Measurements from ENCODE around the gene SCUBE3.

SCUBE3 gene

DNA sequence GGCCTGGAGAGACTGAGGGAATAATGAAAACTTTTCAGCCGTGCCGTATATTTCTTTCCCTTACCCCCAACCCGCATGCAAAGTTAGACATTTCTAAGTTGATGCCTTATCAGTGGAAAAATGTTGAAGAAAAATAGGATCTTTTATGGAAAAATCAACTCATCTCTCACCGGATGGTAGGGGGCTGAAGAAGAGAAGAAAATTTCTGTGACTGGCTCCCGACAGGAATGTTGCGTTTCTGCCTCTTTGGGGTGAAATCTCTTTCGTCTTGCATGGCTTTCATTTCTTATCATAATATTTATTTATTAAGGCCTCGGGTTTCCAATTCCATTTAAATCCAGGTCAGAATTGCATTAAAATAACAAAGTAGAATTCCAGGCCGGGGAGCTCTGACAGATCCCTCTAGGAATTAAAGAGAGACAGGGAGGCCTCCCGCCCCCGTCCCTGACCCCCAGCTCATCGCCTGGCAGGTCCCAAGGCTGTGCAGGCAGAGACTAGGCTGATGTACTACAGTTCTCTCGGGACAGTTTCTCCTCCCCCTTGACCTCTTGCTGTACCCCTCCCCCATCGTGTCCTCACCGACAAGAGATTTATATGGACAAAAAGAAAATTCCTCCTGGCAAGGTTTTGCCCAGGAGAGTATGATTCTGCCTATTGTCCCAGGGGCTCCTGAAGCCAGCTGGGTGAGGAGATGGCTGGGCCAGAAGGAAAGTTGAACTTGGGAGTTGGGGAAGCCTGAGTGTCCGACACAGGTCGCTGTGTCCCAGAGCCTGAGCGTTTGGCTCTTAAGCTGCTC lies 1.3 kb downstream of the SCUBE3 start:
- no peak for DNase-seq

DNA sequence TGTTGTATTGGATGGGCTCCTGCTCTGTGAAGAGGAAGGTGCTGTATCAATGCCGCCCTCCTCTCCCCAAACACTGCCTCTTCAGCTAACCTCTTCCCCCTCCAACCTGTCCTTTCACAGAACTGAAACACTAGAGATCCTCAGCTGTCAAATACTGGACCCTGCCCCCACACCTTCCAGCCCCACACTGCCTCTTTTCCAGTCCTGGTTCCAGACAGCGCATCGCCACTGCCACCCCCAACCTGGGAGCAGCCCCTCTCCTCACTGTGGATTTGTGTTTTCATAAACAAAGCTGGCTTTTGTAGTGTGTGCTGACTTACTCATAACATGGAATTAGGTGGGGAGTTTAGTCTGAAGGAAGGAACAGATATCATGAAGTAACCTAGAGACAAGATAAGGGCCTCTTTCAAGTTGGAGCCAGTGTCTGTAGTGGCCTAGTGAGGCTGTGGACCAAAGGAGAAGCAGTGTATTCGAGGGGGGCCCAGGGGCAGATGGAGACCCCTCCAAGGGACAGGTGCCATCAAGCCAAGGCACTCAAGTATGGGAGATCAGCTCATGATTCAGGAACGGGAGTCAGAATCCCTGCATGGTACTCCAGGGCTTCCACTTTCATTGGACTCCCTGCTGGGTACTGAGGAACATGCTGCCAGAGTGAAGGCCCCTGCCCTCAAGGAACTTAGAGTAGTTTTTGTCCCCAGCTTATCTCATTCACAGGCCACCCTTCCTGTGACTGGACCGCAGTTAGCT lies 2.1 kb downstream of the SCUBE3 start:
- DNase-seq = no peak

DNA sequence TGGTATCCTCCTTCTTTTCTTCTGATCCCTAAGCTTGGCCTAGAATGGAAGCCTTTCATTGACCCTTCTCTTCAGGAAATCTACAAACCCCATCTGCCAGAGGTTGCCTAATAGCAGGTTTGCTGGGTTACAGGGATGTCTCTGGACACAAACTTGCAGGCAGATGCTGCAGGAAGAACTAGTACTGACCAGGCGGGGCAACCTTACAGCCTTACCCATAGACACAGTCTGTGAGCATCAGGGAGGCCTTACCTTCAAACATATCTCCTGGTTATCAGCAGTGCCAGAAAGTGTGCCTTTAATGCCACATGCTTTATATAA lies 2.6 kb downstream of the SCUBE3 start:
- DNase-seq = no peak

DNA sequence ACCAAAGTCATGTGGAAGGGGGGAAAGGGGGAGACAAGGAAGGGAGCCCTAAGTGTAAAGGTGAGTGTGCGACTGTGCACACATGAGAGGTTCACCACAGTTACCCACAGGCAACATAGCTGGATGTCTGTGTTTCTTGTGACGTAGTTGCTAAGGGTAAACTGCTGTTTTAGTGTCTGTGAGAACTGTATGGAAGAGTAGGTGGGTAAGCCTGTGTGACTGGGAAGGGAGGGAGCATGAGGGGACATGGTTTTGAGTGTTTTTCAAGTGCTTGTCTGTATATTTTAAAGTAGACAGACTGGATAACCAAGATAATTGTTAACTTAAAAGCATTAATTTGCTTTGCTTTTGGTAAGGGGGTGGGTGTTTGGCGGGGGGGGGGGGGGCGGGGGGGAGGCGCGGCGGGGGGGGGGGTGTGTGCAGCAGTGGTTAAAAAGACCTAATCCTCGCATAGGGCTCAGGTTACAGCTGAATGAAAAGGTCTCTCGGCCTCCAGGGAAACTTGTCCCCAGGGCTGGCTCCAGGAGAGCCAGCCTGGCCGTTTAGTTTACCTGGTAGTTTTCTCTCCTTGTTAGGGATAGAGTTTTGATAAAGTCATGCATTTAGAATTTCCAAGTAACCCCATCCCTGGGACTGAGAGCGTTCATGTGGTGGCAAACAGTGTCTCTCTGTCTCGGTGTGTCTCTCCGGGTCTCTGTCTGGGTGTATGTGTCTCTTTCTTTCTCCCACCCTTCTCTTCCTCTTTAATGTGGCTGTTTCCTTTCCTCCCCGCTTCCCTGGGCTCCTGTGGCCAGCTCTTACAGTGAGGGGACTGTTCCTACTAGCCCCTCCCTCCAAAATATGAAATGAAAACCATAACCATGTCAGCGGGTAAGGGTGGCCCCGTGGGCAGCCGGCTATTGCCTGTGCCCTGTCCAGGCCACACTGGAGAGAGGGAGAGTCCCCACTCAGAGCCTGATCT lies 3.4 kb downstream of the SCUBE3 start:
- DNase-seq = no peak

DNA sequence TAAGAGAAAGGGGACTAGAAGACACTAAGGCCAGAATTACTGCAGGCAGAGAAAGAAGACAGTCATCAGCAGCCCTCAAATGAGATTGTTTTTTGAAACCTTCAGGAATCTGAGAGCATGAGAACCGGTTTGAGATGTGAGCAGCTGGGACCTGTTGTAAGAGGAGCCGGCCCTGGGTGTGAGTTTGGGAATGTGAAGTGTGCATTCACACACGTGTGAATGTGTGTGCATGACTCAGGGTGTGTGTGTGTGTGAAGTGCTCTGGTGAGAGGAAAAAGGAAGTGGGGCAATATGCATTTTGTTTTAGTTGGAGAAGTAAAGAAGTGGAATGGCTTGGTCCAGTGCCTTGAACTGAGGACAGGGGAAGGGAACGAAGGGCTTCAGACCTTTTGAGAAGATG lies 4.3 kb downstream of the SCUBE3 start:
- DNase-seq = no peak

DNA sequence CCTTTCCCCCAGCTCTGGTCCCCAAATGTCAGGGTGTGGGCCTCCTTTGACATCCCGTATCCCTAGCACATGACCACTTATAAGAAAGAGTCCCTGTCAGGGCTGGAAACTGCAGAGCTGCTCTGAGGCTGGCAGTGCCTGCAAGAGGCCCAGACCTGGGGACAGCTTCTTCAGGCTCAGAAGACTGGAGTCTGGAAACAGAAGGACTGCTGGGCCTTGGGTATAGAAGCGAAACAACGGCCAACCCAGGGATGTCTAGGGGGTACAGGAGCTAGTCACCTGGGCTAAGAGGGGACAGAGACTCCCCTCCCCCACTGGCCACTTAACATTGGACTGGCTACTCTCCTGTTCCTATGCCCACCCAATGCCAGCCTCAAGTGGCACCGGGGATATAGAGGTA lies 4.7 kb downstream of the SCUBE3 start:
- DNase-seq = no peak

DNA sequence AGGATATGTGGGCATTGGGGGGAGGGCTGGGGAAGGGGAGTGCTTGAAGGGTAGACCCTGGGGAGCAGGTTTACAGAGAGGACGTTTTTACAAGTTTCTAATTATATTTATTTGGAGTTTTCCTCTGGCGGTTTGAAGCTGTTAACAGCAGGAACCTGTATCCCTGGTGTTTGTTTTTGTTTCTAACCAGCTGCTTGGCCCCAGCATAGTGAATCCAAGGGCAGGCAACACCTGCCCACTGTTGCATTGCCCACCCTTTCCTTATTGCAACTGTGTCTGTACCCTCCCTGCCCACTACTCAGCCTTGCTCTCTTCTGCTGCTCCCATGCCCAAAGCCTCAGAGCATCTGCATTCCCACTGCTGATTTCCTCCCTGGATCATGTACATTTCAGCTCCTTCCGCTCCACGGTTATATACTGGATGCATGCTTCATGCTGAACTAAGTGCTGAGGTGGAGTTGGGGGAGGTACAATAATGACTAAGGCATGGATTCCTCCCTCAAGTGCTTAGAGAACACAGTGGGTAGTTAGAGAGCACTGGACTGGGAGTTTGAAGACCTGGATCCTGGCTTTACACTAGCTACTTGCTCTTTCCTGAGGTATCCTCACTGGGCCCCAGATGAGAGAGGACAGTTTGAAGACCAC lies 6.0 kb downstream of the SCUBE3 start:
- no peak for DNase-seq

DNA sequence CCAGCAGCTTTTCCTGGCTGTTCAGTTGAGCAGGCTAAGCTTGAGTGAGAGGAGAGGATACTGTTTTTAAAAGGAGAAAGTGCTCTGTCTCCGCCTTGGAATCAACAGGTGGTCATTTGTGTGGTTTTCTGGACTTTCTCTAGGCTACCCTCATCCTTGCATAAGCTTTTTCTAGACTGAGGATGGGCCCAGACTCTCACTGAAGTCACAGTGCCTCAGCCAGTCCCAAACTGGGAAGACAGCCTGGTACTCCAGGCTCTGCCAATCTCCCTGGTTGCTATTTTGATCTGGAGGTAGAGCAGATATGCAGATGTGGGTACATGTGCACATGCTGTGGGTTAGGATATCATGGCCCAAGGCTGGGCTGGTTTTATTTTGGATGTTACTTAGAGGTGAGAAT lies 7.0 kb downstream of the SCUBE3 start:
- DNase-seq = no peak

DNA sequence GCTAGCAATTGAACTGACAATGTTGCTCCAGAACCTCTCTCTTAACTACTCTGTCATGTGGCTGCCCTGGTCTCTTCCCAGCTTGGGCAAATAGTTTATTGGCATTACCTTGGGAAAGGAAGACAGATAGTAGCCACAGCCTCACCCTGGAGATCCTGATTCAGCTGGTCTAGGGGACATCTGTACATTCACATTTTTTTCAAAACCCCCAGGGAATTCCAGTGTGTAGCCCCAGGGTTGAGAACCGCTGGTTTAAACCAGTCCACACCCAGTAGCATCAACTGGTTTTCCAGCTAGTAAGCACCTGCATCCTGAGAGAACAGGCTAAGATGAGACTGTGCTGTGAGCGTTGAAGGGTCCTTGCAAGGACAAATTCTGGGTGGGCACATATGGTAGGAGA lies 9.6 kb downstream of the SCUBE3 start:
- no peak for DNase-seq

DNA sequence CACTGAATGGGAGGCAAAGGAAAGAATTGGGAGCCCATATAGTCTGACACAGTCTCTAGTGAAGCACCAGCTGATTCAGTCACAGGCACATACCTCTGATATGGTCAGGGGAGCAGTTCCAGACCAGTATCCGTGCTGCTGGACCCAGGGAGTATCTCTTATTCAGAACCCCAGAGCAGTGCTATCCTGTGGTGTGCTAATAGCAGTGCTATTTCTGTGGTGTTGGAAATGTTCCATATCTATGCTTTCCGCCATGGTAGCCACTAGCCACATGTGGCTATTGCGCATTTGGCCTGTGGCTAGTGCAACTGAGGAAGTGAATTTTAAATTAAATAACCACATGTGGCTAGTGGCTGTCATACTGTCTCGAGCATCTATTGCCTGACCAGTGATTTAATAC lies 11.0 kb downstream of the SCUBE3 start:
- no peak for DNase-seq

DNA sequence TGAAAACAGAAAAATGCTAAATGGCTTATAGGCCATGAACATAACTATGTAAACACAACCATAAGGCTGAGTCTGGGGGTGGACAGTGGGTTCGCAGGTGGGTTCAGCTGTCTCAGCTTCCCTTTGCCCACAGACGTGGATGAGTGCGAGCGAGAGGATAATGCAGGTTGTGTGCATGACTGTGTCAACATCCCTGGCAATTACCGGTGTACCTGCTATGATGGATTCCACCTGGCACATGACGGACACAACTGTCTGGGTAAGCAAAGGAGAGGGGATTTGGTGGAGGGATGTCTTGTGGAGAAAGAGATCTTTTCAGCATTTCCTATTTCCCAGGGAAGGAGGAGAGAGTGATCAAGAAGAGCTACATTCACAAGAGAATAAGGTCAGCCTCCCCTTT lies 14.7 kb downstream of the SCUBE3 start:
- no peak for DNase-seq

DNA sequence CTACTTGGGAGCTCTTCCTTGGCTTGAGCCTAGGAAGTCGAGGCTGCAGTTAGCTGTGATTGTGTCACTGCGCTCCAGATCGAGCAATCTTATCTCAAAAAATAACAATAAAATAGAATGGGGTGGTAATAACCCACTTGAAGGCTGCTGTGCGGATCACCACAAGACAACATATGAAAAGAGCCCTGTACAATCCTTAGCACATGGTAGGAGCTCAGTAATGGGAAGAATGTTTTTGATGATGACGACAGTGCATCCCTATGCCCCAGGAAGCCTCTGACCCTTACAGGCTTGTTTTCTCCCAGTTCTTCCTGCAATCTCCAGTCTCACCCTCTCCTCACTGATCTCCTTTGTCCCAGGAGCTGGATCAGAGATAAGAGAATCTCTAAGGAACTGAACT lies 15.5 kb downstream of the SCUBE3 start:
- no peak for DNase-seq

DNA sequence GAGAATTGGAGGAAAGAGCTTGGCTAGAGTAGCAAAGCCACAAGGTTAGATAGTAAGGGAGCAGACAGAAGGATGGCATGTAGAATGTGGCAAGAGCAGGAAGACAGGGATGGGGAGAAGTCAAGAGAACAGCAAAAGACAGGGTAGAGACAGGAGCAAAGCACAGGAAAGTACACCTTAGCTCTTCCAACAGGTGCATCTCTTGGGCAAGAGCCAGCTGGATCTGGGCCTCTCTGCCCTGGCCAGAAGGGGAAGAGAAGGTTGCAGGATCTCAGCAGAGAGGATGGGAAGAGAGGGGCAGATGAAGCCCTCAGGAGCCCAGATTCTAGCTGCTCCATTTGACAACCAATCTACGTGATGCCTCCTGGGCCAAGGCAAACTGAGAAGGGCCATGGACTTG lies 16.7 kb downstream of the SCUBE3 start:
- no peak for DNase-seq

DNA sequence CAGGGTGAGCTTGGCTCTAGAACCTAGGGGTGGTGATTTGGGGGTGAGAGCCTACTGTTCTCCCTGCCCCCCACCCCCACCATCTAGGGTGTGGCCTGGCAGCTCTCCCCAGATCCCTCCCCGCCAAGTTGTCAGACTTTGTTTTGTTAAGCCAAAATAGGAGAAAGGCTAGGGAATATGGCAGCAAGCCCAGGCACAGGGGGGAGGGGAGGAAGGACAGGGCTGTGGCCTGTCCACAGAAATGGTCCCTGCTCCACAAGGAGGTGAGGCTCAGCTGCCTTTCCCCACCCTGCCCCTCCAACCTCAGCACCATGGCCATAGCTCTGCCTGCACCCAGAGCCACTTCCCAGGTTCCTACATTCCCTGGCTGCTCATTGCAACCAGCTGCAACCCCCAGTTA lies 17.2 kb downstream of the SCUBE3 start:
- DNase-seq = no peak

DNA sequence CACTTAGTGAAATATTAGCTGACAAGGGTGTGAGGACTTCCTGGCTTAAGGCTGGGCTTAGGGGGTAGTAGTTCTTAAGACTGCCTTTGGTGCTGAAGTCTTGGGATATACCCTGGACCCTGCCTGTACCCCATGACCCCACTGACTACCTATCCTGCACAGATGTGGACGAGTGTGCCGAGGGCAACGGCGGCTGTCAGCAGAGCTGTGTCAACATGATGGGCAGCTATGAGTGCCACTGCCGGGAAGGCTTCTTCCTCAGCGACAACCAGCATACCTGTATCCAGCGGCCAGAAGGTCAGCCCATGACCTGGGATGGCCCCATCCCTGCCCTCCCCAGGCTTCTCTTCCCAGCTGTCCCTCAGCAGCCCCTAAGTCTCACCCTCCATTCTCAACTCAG lies 17.8 kb downstream of the SCUBE3 start:
- no peak for DNase-seq

DNA sequence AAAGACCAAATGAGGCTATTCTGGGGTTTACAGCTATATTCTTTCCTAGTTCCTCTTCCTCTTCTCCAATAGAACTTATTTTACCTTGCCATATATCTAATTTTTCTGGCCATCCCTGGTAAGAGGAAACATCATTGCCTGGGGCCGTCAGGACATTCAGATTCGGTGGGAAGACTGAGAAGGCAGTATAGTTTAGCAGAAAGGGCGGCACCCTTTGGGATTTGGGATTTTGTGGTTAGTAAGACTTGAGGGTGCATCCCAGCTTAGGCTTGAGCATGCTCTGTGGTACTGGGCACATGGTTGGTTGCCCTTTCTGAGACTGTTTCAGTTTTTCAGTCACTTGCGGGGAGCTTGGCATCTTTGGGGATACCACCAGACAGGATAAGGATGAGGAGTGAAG lies 21.1 kb downstream of the SCUBE3 start:
- DNase-seq = no peak

DNA sequence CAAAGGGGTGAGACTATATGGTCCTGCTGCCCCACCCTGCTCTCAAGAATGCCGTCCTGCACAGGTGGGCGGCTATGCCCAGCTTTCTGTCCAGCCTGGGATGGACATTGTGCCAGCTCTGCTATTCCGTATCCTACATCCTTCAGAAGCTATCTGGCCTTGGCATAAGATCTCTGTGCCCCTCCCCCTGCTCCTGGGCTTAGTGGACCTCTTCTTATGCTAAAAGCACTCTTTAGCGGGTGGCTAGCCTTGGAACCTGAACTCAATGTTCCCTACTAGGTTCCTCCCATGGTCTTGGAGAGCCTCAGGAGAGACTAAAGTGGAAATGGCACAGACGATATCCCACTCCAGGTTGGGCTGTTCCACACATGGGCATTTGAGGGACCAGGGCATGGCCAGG lies 22.5 kb downstream of the SCUBE3 start:
- DNase-seq = no peak

DNA sequence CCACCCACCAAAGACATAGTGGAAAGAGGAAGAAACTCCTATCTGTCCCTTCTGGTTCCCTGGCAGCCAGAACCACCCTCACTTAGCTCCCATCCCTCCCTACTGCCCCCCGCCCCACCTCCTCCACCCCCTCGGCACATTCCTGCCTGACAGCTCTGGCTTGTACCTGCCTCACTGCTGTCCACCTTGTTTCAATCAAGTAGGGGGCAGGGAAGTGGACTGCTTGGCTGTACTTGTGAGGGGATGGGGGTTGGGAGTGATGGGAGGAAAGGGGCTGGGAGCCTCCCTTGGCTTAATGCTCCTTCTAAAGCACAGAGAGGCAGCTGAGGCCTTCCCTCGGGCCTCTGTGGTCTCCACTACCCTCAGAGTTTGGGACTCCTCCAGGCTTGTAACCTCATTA lies 23.7 kb downstream of the SCUBE3 start:
- no peak for DNase-seq

DNA sequence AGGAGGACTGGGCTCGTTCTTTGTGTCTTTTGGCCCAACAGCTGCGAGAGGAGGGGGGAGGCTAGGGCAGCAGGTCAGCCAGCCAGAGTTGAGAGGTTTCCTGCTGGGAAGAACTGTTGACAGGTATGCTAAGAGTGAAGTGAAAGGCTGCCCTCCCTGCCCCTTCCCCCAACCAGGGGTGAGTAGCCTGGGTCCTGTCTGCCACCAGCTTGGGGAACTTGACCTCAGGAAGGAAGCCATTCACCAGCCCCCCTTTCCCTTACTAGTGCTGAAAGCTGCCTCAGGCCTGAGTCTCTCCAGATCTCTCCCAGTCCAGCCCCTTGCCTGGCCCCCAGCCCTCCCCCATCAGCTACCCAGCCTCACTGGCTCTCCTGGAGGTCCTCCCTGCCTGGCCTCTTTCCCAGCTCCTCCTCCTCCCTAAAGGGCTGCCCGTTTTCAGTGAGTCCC lies 25.1 kb downstream of the SCUBE3 start:
- no peak for DNase-seq

DNA sequence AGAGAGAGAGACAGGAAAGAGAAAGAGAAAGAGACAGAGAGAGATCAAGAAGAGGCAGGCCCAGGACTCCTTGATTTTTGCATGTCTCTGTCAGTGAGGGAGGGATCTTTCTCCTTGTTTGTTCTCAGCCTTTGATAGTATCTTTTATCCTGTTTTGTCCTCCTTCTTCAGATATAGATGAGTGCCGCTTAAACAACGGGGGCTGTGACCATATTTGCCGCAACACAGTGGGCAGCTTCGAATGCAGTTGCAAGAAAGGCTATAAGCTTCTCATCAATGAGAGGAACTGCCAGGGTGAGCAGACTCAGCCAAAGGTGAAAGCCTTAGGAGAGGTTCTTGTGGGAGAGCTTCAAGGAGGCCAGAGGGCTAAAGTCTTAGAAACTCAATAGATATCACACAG lies 25.8 kb downstream of the SCUBE3 start:
- no peak for DNase-seq

DNA sequence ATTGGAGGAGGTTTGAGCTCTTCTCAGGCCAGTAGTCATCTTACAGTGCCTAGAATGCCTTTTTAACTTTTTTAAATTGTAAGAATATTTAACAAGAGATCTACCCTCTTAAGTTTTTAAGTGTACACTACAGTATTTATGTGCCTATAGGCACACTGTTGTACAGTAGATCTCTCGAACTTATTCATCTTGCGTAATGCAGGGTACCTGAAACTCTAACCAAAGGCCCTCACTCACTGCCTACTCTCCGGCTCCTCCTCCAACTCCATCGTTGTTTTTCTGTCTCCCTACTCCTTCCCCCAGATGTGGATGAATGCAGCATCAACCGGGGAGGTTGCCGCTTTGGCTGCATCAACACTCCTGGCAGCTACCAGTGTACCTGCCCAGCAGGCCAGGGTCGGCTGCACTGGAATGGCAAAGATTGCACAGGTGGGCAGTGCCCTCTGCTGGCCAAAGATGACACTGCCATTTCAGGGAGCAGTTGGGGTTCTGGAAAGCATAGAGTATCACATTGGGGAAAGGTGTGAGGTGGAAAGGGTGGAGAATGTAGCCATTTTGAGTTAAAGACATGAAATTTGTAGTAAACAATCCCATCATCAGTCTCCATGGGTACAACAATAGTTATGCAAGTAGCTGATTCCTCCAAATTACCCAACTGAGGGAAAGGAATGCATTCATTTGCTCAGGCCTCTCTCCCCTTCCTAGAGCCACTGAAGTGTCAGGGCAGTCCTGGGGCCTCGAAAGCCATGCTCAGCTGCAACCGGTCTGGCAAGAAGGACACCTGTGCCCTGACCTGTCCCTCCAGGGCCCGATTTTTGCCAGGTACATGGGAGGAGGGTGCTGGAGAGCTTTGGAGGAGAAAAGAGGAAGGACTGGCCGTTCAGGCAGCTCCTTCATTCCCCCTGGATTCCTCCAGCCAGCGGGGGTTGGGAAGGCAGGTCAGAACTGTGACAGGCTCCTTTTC lies 27.4 kb downstream of the SCUBE3 start:
- peak; percentile 69 for DNase-seq

DNA sequence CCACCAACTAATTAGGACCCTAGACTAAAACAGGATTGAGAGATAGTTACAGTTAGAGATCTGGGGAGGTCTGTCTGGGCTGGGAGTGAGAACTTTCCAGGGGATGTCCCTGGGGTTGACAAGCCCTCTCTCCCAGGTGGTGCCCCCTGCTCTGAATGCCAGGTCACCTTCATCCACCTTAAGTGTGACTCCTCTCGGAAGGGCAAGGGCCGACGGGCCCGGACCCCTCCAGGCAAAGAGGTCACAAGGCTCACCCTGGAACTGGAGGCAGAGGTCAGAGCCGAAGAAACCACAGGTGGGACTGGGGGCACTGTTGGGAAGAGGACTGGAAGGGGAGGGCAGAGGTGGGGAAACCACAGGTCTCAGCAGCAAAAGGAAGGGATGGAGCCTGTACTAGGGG lies 28.7 kb downstream of the SCUBE3 start:
- no peak for DNase-seq
